GM12874 (cell line): Measurements from ENCODE around the gene INHA.

Experiments used
- TF ChIP-seq, protein P1 (sequence below): IDR thresholded peaks from 2 replicates; pipeline ENCODE4 v1.5.1; 2011; ENCODE audit warnings: low read depth, mild to moderate bottlenecking, control low read depth, low read length, moderate library complexity; ENCODE audit not compliant: insufficient read depth

Gene INHA

DNA sequence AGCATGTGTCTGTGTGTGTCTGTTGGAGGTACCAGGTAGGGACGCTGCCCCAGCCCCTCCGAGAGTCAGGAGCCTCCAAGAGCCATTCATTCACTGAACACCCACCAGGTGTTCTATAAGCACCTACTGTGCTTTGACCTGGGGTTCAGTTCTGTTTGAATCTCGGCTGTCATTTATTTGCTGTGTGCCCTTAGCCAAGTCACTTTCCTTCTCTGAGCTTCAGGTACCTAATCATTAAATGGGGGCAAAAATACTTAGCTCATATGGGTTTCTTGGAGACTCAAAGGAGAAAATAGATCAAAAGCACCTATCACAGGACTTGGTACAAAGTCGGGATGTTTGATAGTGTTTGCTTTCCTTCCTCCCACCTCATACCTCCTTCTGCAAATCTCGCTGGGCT is 44.6 kb upstream of the INHA start:
- TF ChIP-seq, protein P1, sequence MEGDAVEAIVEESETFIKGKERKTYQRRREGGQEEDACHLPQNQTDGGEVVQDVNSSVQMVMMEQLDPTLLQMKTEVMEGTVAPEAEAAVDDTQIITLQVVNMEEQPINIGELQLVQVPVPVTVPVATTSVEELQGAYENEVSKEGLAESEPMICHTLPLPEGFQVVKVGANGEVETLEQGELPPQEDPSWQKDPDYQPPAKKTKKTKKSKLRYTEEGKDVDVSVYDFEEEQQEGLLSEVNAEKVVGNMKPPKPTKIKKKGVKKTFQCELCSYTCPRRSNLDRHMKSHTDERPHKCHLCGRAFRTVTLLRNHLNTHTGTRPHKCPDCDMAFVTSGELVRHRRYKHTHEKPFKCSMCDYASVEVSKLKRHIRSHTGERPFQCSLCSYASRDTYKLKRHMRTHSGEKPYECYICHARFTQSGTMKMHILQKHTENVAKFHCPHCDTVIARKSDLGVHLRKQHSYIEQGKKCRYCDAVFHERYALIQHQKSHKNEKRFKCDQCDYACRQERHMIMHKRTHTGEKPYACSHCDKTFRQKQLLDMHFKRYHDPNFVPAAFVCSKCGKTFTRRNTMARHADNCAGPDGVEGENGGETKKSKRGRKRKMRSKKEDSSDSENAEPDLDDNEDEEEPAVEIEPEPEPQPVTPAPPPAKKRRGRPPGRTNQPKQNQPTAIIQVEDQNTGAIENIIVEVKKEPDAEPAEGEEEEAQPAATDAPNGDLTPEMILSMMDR = no peak

DNA sequence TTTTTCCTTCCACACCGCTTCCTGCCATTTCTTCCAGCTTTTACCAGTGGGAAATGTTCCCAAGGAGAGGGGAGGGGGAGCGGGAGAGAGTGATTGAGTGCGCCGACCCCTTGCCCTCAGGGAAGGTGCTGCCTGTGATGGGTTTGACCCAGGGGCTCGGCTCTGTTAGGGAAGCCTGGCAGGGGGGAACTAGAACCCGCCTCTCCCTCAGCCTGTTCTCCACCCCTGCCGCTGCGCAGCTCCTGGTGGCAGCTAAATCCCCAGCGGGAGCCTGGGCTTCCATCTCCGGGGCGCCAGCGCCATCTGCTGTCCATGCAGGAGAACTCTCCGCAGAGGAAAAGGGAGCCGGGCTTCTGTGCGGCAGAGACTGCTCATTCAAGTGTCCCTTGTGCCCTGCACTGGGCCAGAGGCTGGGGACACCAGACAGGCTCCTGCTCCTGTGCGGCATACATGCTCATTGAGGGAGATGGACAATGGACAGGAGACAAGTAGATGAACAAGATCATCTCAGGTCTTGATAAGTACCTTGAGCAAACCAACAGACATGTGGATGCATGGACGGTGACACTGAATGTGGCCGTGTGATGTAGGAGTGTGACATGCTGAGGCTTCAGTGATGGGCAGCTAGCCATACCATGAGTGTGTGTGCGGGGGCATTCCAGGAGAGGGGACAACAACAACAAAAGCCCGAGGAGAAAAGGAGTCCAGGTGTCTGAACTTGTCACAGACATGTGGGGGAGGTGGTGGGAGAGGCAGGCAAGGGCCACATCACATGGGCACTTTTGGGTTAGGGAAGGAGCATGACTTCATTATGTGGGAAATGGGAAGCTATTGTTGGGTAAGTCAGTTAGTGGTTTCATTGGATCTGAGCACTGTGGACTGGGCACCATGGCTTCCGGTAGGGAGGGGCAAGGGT is 41.8 kb upstream of the INHA start:
- TF ChIP-seq, protein P1 = peak; percentile 92

DNA sequence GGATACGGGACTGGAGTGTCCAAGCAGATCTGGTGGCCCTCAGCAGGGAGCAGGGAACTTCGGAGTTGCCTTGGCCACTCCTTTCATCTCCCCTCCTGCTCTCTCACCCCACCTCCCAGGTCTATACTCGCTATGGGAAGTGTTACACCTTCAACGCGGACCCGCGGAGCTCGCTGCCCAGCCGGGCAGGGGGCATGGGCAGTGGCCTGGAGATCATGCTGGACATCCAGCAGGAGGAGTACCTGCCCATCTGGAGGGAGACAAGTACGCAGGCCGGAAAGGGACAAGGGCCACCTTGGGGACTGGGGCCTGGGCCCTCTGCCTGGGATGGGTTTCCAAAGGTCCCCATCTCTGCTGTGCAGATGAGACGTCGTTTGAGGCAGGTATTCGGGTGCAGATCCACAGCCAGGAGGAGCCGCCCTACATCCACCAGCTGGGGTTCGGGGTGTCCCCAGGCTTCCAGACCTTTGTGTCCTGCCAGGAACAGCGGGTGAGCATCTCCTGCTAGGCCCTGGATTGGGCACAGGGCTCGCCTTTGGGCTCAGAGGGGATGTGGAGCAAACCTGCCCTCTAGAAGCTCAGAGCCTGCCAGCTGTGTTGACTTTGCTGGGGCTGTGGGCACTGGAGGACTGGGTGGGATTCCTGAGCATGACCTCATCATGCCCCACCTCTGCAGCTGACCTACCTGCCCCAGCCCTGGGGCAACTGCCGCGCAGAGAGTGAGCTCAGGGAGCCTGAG is 40.3 kb upstream of the INHA start:
- TF ChIP-seq, protein P1 = no peak

DNA sequence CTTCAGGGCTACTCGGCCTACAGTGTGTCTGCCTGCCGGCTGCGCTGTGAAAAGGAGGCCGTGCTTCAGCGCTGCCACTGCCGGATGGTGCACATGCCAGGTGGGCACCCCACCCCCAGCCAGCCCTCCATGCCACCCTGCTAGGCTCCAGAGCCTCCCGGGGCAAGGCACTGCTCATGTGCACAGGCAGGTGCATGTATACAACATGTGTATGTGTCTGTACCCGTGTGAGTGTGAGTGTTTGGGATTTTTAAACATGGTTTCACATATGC is 39.8 kb upstream of the INHA start:
- TF ChIP-seq, protein P1 = no peak

DNA sequence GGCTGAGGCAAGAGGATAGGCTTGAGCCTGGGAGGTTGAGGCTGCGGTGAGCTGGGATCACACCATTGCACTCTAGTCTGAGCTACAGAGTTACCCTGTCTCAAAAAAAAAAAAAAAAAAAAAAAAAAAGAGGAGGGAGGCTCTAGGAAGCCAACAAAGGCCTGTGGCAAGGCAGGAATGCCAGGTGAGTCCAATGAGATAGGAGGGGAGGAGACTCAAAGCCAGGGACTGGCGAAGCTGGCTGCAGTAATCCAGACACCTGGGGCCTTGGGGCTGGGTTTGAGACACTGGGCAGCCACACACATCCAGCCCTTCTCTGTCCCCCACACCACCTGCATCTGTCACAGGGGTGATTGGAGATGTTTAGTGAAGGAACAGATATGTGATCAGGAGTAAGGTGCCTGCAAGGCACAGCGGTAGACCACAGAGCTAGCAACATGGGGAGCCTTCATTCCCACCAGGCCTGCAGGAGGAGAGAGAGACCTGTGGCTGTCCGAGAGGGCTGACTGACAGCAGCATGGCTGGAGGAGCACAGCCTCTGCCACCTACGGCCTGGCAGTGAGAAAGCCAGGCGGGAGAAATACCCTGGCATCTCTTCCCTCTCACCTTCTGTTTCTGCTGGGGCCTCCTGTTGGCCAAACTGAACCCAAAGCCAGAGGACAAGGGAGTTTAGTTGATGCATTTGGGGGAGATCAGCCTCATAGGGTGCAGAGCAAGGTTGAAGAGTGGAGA is 38.0 kb upstream of the INHA start:
- TF ChIP-seq, protein P1 = no peak

DNA sequence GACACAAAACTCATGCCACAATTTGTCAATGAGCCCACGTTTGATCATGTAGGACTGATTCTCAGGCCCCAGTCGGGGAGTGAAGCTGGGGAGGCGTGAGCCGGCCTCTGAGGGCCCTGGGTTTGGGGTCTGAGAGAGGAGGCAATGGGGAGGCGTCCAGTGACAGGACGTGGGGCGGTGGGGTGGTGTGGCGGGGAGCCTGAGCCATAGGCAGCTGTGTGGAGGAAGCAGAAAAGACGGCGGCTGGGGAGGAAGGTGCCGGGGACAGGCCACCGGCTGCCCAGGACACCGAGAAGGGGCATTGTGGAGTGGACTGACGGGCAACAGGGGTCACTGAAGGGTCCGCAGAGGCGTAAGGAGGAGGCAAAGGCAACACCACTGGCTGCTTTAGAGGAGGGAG is 35.7 kb upstream of the INHA start:
- TF ChIP-seq, protein P1 = no peak

DNA sequence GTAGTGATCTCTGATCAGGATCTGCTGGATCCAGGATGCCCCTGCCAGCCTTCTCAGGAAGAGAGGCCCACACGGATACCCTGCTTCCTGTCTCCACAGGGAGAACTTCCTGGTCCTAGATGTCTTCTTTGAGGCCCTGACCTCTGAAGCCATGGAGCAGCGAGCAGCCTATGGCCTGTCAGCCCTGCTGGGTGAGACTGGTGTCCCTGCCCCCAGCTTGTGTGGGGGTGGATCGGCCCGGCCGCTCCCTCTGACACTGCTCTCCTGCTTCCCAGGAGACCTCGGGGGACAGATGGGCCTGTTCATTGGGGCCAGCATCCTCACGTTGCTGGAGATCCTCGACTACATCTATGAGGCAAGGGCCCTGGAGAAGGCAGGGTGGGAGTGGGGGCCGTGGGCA is 35.1 kb upstream of the INHA start:
- TF ChIP-seq, protein P1 = no peak
